Measurements from ENCODE around the gene SLAIN1.

DNA sequence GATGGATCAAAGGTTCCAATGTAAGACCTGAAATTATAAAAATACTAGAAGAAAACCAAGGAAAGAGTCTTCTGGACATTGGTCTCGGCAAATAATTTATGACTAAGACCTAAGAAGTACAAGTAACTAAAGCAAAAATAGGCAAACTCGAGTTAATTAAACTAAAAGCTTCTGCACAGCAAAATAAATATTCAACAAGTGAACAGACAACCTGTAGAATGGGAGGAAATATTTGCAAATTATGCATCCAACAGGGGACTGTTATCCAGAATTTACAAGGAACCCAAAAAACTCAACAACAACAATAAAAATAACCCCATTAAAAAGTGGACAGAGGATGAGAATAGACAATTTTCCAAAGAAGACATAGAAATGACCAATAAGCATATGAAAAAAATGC lies 9.7 kb upstream of the SLAIN1 start:
- TF ChIP-seq, protein P1, sequence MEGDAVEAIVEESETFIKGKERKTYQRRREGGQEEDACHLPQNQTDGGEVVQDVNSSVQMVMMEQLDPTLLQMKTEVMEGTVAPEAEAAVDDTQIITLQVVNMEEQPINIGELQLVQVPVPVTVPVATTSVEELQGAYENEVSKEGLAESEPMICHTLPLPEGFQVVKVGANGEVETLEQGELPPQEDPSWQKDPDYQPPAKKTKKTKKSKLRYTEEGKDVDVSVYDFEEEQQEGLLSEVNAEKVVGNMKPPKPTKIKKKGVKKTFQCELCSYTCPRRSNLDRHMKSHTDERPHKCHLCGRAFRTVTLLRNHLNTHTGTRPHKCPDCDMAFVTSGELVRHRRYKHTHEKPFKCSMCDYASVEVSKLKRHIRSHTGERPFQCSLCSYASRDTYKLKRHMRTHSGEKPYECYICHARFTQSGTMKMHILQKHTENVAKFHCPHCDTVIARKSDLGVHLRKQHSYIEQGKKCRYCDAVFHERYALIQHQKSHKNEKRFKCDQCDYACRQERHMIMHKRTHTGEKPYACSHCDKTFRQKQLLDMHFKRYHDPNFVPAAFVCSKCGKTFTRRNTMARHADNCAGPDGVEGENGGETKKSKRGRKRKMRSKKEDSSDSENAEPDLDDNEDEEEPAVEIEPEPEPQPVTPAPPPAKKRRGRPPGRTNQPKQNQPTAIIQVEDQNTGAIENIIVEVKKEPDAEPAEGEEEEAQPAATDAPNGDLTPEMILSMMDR (IDR thresholded peaks at IDR 0.05): no peak
- TF ChIP-seq POLR2A (IDR thresholded peaks at IDR 0.05): no peak
